Measurements from ENCODE around the gene IMP3.
"Not testable (repeated sequence)": the region's sequence is repeated elsewhere in the genome, so short reads cannot be mapped to it uniquely, and the experiment has no call there.

The IMP3 gene

GRCh38 chr15:75650908-75651809 is 11.1 kb upstream of the IMP3 start:
- DNase-seq (ENCODE audit: low read depth), result no peak

- DNase-seq (ENCODE audit: low read depth), result no peak
Observed at GRCh38 chr15:75649848-75650247, 9.8 kb upstream of the IMP3 start.

- DNase-seq (ENCODE audit: low read depth), result no peak
Observed at GRCh38 chr15:75649045-75649761, 9.2 kb upstream of the IMP3 start.

GRCh38 chr15:75648156-75649000 is 8.4 kb upstream of the IMP3 start:
- DNase-seq (ENCODE audit: low read depth), result no peak

- DNase-seq (ENCODE audit: low read depth), result peak; percentile 37
Observed at GRCh38 chr15:75647370-75648155, 7.5 kb upstream of the IMP3 start, which contains the start of gene SNX33. Gene SNX33 (plus strand): TSS chr15:75647912. CDS start chr15:75649103, 1,191 bp downstream.

- no peak for DNase-seq (ENCODE audit: low read depth)
Observed at GRCh38 chr15:75646944-75647364, 6.9 kb upstream of the IMP3 start.

GRCh38 chr15:75646112-75646943 is 6.3 kb upstream of the IMP3 start:
- no peak for DNase-seq (ENCODE audit: low read depth)

- no peak for DNase-seq (ENCODE audit: low read depth)
Observed at GRCh38 chr15:75644376-75644775, 4.4 kb upstream of the IMP3 start.

GRCh38 chr15:75641603-75642002 is 1.6 kb upstream of the IMP3 start:
- no peak for DNase-seq (ENCODE audit: low read depth)

GRCh38 chr15:75641179-75641503 is 1.1 kb upstream of the IMP3 start:
- DNase-seq (ENCODE audit: low read depth), result no peak

- peak; percentile 41 for DNase-seq (ENCODE audit: low read depth)
Observed at GRCh38 chr15:75640483-75641178, 607 bp upstream of the IMP3 start.

- DNase-seq (ENCODE audit: low read depth), result no peak
Observed at GRCh38 chr15:75639191-75639708, 774 bp downstream of the IMP3 start.

GRCh38 chr15:75637245-75638009 is 2.6 kb downstream of the IMP3 start:
- no peak for DNase-seq (ENCODE audit: low read depth)

GRCh38 chr15:75636026-75636425 is 4.0 kb downstream of the IMP3 start:
- DNase-seq (ENCODE audit: low read depth), result no peak

- DNase-seq (ENCODE audit: low read depth), result not testable (repeated sequence)
Observed at GRCh38 chr15:75633922-75634321, 6.1 kb downstream of the IMP3 start.

GRCh38 chr15:75631935-75632334 is 8.1 kb downstream of the IMP3 start:
- DNase-seq (ENCODE audit: low read depth), result no peak

- DNase-seq (ENCODE audit: low read depth), result peak; percentile 86
Observed at GRCh38 chr15:75625542-75626347, 14.3 kb downstream of the IMP3 start, which contains the start of gene SNUPN. Gene SNUPN (minus strand): TSS chr15:75625725. CDS start chr15:75621051, 4,674 bp downstream.

GRCh38 chr15:75622505-75622904 is 17.5 kb downstream of the IMP3 start:
- DNase-seq (ENCODE audit: low read depth), result no peak

Data from T follicular helper cell (primary cell).